Globus pallidus (tissue), 1 donor: ENCODE measurements around the gene SCRN1.
"Not testable (repeated sequence)": the region's sequence is repeated elsewhere in the genome, so short reads cannot be mapped to it uniquely, and the experiment has no call there.

Experiments used
- DNase-seq: peaks from one replicate; pipeline ENCODE4 v3.0.0-alpha.2; 2015; ENCODE audit warnings: low spot score

Gene SCRN1

GRCh38 chr7:29968683-29969395 lies 20.8 kb downstream of the SCRN1 start:
- peak; percentile 46 for DNase-seq

GRCh38 chr7:29965030-29965429 lies 24.6 kb downstream of the SCRN1 start:
- DNase-seq: peak; percentile 59

GRCh38 chr7:29962035-29962434 lies 27.6 kb downstream of the SCRN1 start:
- DNase-seq: no peak

- not testable (repeated sequence) for DNase-seq
These were observed 28.0 kb downstream of the SCRN1 start for GRCh38 chr7:29961611-29962010.

- no peak for DNase-seq
These were observed 30.8 kb downstream of the SCRN1 start for GRCh38 chr7:29958667-29959358.

GRCh38 chr7:29957521-29958310 lies 31.9 kb downstream of the SCRN1 start:
- DNase-seq: no peak

- DNase-seq: no peak
These were observed 33.1 kb downstream of the SCRN1 start for GRCh38 chr7:29956487-29956836.

- DNase-seq: no peak
These were observed 33.7 kb downstream of the SCRN1 start for GRCh38 chr7:29955799-29956486.

- no peak for DNase-seq
These were observed 34.4 kb downstream of the SCRN1 start for GRCh38 chr7:29955075-29955792.

GRCh38 chr7:29953726-29954347 lies 35.8 kb downstream of the SCRN1 start:
- DNase-seq: no peak

- no peak for DNase-seq
These were observed 38.4 kb downstream of the SCRN1 start for GRCh38 chr7:29951206-29951605.

GRCh38 chr7:29950480-29950879 lies 39.1 kb downstream of the SCRN1 start:
- no peak for DNase-seq

- no peak for DNase-seq
These were observed 41.0 kb downstream of the SCRN1 start for GRCh38 chr7:29948587-29948986.

- no peak for DNase-seq
These were observed 43.0 kb downstream of the SCRN1 start for GRCh38 chr7:29946428-29947186.

- no peak for DNase-seq
These were observed 44.3 kb downstream of the SCRN1 start for GRCh38 chr7:29945259-29945809.

GRCh38 chr7:29940199-29940598 lies 49.4 kb downstream of the SCRN1 start:
- DNase-seq: no peak

- DNase-seq: no peak
These were observed 52.5 kb downstream of the SCRN1 start for GRCh38 chr7:29937132-29937531.

- DNase-seq: no peak
These were observed 54.5 kb downstream of the SCRN1 start for GRCh38 chr7:29935111-29935510.

- DNase-seq: no peak
These were observed 60.4 kb downstream of the SCRN1 start for GRCh38 chr7:29929018-29929807.
